Nephron (organoid): ENCODE measurements around the gene L3MBTL2.

ENCODE experiments used
- H3K27ac Mint-ChIP-seq, 3 experiments: 2 replicates each; pipeline ENCODE4 v1.8.0; 2020; ENCODE audit warnings: mixed read lengths in 3 of 3, mild to moderate bottlenecking in 2 of 3, moderate library complexity in 1 of 3
- H3K27me3 Mint-ChIP-seq: 2 replicates; pipeline ENCODE4 v1.8.0; 2021; ENCODE audit warnings: low read depth, mild to moderate bottlenecking, moderate library complexity, mixed read lengths
- H3K36me3 Mint-ChIP-seq: 2 replicates; pipeline ENCODE4 v1.8.0; 2020; ENCODE audit warnings: low read depth, mixed read lengths
- H3K4me1 Mint-ChIP-seq: 2 replicates; pipeline ENCODE4 v1.8.0; 2020; ENCODE audit warnings: mixed read lengths
- H3K4me3 Mint-ChIP-seq, 3 experiments: 2 replicates each; pipeline ENCODE4 v1.8.0; 2020; ENCODE audit warnings: mild to moderate bottlenecking in 3 of 3, mixed read lengths in 3 of 3, moderate library complexity in 2 of 3
- H3K9me3 Mint-ChIP-seq: 2 replicates; pipeline ENCODE4 v1.8.0; 2020; ENCODE audit warnings: mixed read lengths
- CTCF ChIP-seq, 3 experiments: fragments of 200-600 bp; sonication (generic); IDR thresholded peaks; one replicate each; pipeline ENCODE4 v1.5.0; 2021; ENCODE audit warnings: antibody characterized with exemption in 3 of 3; ENCODE audit not compliant: unreplicated experiment in 3 of 3

L3MBTL2 gene

GRCh38 chr22:41248314-41248713 is 43.2 kb downstream of the L3MBTL2 start:
- TF ChIP-seq CTCF (IDR thresholded peaks at IDR 0.05; ENCODE audit: unreplicated experiment in 3 of 3) = no peak
- no peaks in the 10 kb centered on the region for H3K4me1 Mint-ChIP-seq
- peaks cover 20% of the 10 kb centered on the region for H3K36me3 Mint-ChIP-seq
- H3K9me3 Mint-ChIP-seq = no peaks in the 10 kb centered on the region
- no peaks in the 10 kb centered on the region for H3K27me3 Mint-ChIP-seq
- H3K4me3 Mint-ChIP-seq = no peak overlapping the region
- no peak overlapping the region for H3K27ac Mint-ChIP-seq

GRCh38 chr22:41248758-41249157 is 43.6 kb downstream of the L3MBTL2 start:
- Mint-ChIP-seq H3K4me3 (no peak overlapping the region), H3K4me1 (no peaks in the 10 kb centered on the region), H3K27me3 (no peaks in the 10 kb centered on the region), H3K27ac (no peak overlapping the region), H3K36me3 (peaks cover 20% of the 10 kb centered on the region), H3K9me3 (no peaks in the 10 kb centered on the region)
- TF ChIP-seq CTCF (IDR thresholded peaks at IDR 0.05; ENCODE audit: unreplicated experiment in 3 of 3) = no peak

- Mint-ChIP-seq H3K27ac (no peak overlapping the region), H3K36me3 (peaks cover 24% of the 10 kb centered on the region)
- no peak for TF ChIP-seq CTCF (IDR thresholded peaks at IDR 0.05; ENCODE audit: unreplicated experiment in 3 of 3)
These were observed 44.3 kb downstream of the L3MBTL2 start for GRCh38 chr22:41249442-41249841.

GRCh38 chr22:41250127-41250526 is 45.0 kb downstream of the L3MBTL2 start:
- H3K27me3 Mint-ChIP-seq = no peaks in the 10 kb centered on the region
- H3K27ac Mint-ChIP-seq = no peak overlapping the region
- H3K4me3 Mint-ChIP-seq = no peak overlapping the region
- H3K4me1 Mint-ChIP-seq = no peaks in the 10 kb centered on the region
- H3K9me3 Mint-ChIP-seq = no peaks in the 10 kb centered on the region
- H3K36me3 Mint-ChIP-seq = peaks cover 21% of the 10 kb centered on the region
- no peak for TF ChIP-seq CTCF (IDR thresholded peaks at IDR 0.05; ENCODE audit: unreplicated experiment in 3 of 3)

More at GRCh38 chr22:41249442-41249841, 44.3 kb downstream of the L3MBTL2 start:
- Mint-ChIP-seq H3K27me3 (no peaks in the 10 kb centered on the region), H3K9me3 (no peaks in the 10 kb centered on the region), H3K4me1 (no peaks in the 10 kb centered on the region), H3K4me3 (no peak overlapping the region)

GRCh38 chr22:41252365-41252764 is 47.3 kb downstream of the L3MBTL2 start:
- TF ChIP-seq CTCF (IDR thresholded peaks at IDR 0.05; ENCODE audit: unreplicated experiment in 3 of 3) = no peak
- Mint-ChIP-seq H3K4me1 (peaks cover 7% of the 10 kb centered on the region), H3K4me3 (no peak overlapping the region), H3K27me3 (no peaks in the 10 kb centered on the region), H3K27ac (no peak overlapping the region), H3K9me3 (no peaks in the 10 kb centered on the region), H3K36me3 (peaks cover 35% of the 10 kb centered on the region)

- TF ChIP-seq CTCF (IDR thresholded peaks at IDR 0.05; ENCODE audit: unreplicated experiment in 3 of 3) = no peak
- H3K4me1 Mint-ChIP-seq = peaks cover 9% of the 10 kb centered on the region
- peaks cover 37% of the 10 kb centered on the region for H3K36me3 Mint-ChIP-seq
- H3K4me3 Mint-ChIP-seq = no peak overlapping the region
- H3K9me3 Mint-ChIP-seq = no peaks in the 10 kb centered on the region
- H3K27me3 Mint-ChIP-seq = no peaks in the 10 kb centered on the region
- H3K27ac Mint-ChIP-seq = no peak overlapping the region
These were observed 49.1 kb downstream of the L3MBTL2 start for GRCh38 chr22:41254230-41254629.
